Measurements from ENCODE around the gene CDH4. TPM values are rescaled to one million over a fixed set of nuclear protein-coding genes. Genes with fewer than 3 reads are reported as not detected.

The CDH4 gene
- total and polyA plus RNA-seq, 2 of the 8 experiments (the other 6 are each of a cell fraction or from before 2014, with no cell fraction given) = 4.3 to 7.9 TPM

DNA sequence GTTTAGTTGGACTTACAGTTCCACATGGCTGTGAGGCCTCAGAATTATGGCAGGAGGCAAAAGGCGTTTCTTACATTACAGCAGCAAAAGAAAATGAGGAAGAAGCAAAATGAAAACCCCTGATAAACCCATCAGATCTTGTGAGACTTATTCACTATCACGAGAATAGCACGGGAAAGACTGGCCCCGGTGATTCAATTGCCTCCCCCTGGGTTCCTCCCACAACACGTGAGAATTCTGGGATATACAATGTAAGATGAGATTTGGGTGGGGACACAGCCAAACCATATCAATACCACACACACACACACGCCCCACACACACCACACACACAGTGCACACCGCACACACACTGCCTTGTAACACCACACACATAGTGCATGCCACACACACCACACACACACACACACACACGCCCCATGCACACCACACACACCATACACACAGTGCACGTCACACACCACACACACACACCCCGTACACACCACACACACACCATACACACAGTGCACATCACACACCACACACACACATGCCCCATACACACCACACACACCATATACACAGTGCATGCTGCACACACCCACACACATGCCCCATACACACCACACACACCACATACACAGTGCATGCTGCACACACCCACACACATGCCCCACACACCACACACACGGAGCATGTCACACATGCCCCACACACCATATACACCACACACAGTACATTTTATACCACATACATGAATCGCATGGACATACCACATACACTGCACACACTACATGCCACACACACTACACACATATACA lies 503.1 kb downstream of the CDH4 start:
- Histone ChIP-seq H2BK20ac (ENCODE audit: low read length) (peak overlapping the region; percentile 82), H2BK15ac (ENCODE audit: low read length) (peak overlapping the region; percentile 83; the same call in 1 of the 2 replicates), H4K8ac (ENCODE audit: extremely low read depth, insufficient read depth, low read length) (no peak overlapping the region), H2AK5ac (ENCODE audit: low read depth, low read length) (peak overlapping the region; percentile 96), H2BK120ac (replicated peaks; ENCODE audit: low read depth, low read length) (no peak overlapping the region), H3K4me3 (ENCODE audit: extremely low read depth in 1 of 4, insufficient read depth in 2 of 4, low read depth in 3 of 4, low read length in 4 of 4) (no peak overlapping the region), H3K14ac (ENCODE audit: insufficient read length) (no peak overlapping the region), H4K91ac (replicated peaks; ENCODE audit: insufficient read length, low read length) (peak overlapping the region; percentile 78), H3K18ac (ENCODE audit: extremely low read depth, low read length) (no peak overlapping the region; the same call in 1 of the 2 replicates), H3K4me2 (ENCODE audit: insufficient read depth in 1 of 2, low read depth in 2 of 2, low read length in 2 of 2) (no peak overlapping the region), H4K5ac (ENCODE audit: insufficient read length, low read depth, low read length) (no peak overlapping the region), H3K27ac (ENCODE audit: low read depth, low read length) (no peak overlapping the region), H3K79me1 (ENCODE audit: low read depth, low read length) (peaks cover 2% of the 10 kb centered on the region; the same call in 1 of the 2 replicates), H3K23ac (ENCODE audit: insufficient read length) (no peak overlapping the region), H2BK12ac (ENCODE audit: low read depth, low read length) (peak overlapping the region; percentile 93; the same call in 1 of the 2 replicates), H3K56ac (replicated peaks; ENCODE audit: insufficient read length, low read depth, low read length) (no peak overlapping the region), H2BK5ac (ENCODE audit: low read depth, low read length) (peak overlapping the region; percentile 44; the same call in 1 of the 2 replicates), H3K36me3 (ENCODE audit: control insufficient read depth in 2 of 4, insufficient read depth in 4 of 4, low read length in 3 of 4) (no peaks in the 10 kb centered on the region), H4K20me1 (replicated peaks in 1 of 2; ENCODE audit: control insufficient read depth in 1 of 2, insufficient read depth in 2 of 2, low read length in 2 of 2) (peaks cover 0 to 9% of the 10 kb centered on the region in 2 experiments), H3K9ac (replicated peaks in 1 of 4; ENCODE audit: extremely low read depth in 1 of 4, low read depth in 3 of 4, low read length in 3 of 4) (no peak overlapping the region), H2AFZ (ENCODE audit: low read length) (no peak overlapping the region), H3K23me2 (ENCODE audit: low read depth, low read length) (peaks cover 6% of the 10 kb centered on the region; the same call in 1 of the 2 replicates), H3K4me1 (replicated peaks in 1 of 4; ENCODE audit: control insufficient read depth in 3 of 4, insufficient read depth in 4 of 4, low read length in 3 of 4) (peaks cover 0 to 12% (median 4%) of the 10 kb centered on the region in 4 experiments; a peak in 5 of 7 replicates), H3K79me2 (ENCODE audit: control insufficient read depth in 1 of 2, insufficient read depth in 2 of 2, low read length in 2 of 2) (no peaks in the 10 kb centered on the region), H3K9me3 (ENCODE audit: insufficient read depth in 2 of 2, low read depth in 1 of 2, low read length in 1 of 2) (peaks cover 0 to 6% of the 10 kb centered on the region in 2 experiments; a peak in 2 of 4 replicates), H3K27me3 (replicated peaks in 1 of 4; ENCODE audit: control insufficient read depth in 3 of 4, extremely low read depth in 1 of 4, insufficient read depth in 3 of 4, low read length in 3 of 4) (peaks cover 0 to 3% (median 0%) of the 10 kb centered on the region in 4 experiments; a peak in 1 of 7 replicates), H3K4ac (replicated peaks; ENCODE audit: insufficient read length, low read depth, low read length) (peak overlapping the region; percentile 97)
- ChIA-PET POLR2A (ENCODE audit: partially characterized antibody) (no interaction called here), CTCF (ENCODE audit: partially characterized antibody) (no interaction called here)
- 89% methylated on average over 12 of the region's 12 CpGs; no CpG with 5 or more reads in 1 of the 2 experiments for WGBS, 2 experiments (ENCODE audit: extremely low coverage in 1 of 2, insufficient coverage in 1 of 2, insufficient read length in 1 of 2, insufficient replicate concordance in 2 of 2, low coverage in 1 of 2, low lambda C conversion rate in 2 of 2, missing lambda C conversion rate in 1 of 2)
- no peak for DNase-seq (ENCODE audit: low read depth in 1 of 2, low spot score in 2 of 2)
- no peak for FAIRE-seq
- TF ChIP-seq SUZ12 (IDR thresholded peaks at IDR 0.05; ENCODE audit: low read length) (no peak), EGR1 (IDR thresholded peaks at IDR 0.05; ENCODE audit: borderline replicate concordance, low read depth, low read length) (no peak), YY1 (IDR thresholded peaks at IDR 0.05; ENCODE audit: low read depth, low read length) (no peak), KDM5A (IDR thresholded peaks at IDR 0.05; ENCODE audit: low read length) (no peak), RFX5 (IDR thresholded peaks at IDR 0.05; ENCODE audit: borderline replicate concordance, low read depth, low read length) (no peak), TAF1 (IDR thresholded peaks at IDR 0.05; ENCODE audit: low read depth, low read length) (no peak), KDM1A (IDR thresholded peaks at IDR 0.05; ENCODE audit: borderline replicate concordance, low read length) (no peak), RNF2 (IDR thresholded peaks at IDR 0.05; ENCODE audit: borderline replicate concordance, low read depth, low read length, missing control alignments, poor library complexity, severe bottlenecking) (no peak), PHF8 (conservative IDR thresholded peaks at IDR 0.05; ENCODE audit: low read depth, low read length) (no peak)
- TF ChIP-seq, protein P1, sequence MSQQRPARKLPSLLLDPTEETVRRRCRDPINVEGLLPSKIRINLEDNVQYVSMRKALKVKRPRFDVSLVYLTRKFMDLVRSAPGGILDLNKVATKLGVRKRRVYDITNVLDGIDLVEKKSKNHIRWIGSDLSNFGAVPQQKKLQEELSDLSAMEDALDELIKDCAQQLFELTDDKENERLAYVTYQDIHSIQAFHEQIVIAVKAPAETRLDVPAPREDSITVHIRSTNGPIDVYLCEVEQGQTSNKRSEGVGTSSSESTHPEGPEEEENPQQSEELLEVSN (IDR thresholded peaks at IDR 0.05) = no peak
- TF ChIP-seq, protein P2, sequence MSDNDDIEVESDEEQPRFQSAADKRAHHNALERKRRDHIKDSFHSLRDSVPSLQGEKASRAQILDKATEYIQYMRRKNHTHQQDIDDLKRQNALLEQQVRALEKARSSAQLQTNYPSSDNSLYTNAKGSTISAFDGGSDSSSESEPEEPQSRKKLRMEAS (IDR thresholded peaks at IDR 0.05) = no peak

All from H1 (cell line).